GM19397 (cell line): ENCODE measurements around the gene CTNNBL1.

Source experiments
- ATAC-seq: cut with Tn5 transposase; IDR thresholded peaks from one replicate; pipeline ENCODE4 v1.9.1; 2021; ENCODE audit warnings: mild to moderate bottlenecking, moderate library complexity; ENCODE audit not compliant: unreplicated experiment

Gene CTNNBL1

DNA sequence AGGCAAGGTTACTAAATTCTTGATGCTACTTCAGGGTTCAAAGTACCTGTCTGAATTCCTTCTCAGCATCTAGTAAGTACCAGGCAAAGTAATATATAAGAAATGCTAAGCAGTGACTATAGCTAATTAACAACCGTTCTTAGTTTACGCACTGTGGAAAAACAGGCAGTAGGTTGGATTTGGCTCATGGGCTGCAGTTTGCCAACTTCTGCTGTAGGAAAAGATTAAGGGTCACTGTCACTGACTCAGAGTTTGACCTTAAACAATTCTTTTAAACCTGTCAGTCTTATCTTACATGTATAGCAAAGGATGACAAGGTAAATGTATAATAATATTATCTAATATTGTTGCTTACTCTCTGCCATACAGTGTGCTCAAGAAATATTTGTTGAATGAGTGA, 42.3 kb downstream of the CTNNBL1 start:
- no peak for ATAC-seq

DNA sequence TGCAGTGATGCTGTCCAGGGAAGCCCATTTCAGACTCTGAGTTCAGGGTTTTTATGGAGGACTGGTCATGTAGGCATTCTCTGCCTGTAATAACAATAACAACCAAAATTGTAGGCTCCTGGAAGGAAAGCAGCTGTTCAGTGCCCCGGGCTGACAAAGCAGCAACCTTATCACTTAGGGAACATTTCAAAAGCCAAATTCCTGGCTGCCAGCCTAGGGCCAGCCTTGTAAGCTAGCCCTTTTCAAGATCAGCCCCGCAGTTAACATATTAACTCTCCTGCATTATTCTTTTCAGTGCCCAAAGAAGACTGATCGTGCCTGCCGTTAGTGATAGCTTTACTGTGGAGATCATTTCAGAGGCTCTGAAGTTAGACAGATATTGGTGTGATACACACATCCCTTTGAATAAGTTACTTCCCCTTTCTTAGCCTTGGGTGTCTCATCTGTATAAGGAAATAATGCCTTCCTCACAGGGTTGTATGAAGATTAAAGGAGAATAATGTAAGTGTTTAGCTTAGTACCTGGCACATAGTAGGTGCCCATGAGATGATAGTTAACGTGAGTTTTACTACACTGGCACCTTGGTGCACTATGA, 44.1 kb downstream of the CTNNBL1 start:
- no peak for ATAC-seq

DNA sequence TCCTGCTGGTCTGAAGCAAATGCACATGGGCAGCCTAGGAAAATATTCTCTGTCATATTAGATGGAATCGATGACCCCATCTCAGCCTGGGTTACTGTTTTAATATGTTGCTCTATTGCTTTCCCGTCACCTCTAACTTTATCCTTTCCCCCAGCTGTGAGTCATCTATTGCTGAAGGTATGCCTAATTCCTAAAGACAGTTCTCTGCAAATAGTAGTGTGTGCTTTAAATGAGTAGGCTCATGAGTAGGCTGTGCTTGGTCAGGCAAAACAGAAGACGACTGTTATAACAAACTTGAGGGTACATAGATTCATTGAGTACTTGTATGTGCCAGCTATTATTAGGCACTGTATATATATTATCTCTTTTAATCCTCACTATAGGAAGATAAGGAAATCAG, 47.2 kb downstream of the CTNNBL1 start:
- ATAC-seq: no peak

DNA sequence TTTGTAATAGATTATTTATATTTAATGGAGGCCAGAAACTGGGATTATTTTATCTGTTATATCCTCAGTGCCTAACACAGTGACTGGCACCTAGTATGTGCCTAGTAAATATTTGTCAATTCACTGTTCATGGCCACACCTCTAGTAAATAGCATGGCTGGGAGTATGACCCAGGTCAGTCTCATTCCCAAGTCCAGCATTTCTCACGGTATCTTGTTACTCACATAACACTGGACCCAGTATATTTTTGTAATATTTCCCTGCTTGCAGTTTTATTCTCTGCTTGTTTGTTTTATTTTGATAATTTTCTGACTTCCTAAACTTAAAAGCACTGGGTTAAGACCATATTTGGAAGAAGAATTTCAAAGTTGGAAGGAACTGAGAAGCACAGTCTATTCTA, 47.7 kb downstream of the CTNNBL1 start:
- no peak for ATAC-seq

DNA sequence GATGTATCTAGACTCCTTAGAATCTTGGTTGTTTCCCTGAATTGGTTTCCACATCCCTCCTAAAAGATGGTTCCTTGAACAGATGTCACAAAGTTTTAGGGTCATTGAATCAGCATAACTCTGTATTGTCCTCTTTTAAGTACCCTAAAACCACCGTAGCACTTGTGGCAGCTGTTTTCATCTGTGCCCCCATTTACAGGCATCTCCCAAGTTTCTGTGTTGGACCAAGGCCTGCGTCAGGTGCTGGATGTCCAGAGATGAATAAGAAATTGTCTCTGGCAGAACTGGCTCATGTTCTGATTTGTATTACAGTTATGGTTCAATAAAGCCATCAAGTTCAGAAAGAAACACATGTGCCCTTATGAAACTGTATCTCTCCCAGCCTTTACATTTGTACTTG, 48.3 kb downstream of the CTNNBL1 start:
- no peak for ATAC-seq

DNA sequence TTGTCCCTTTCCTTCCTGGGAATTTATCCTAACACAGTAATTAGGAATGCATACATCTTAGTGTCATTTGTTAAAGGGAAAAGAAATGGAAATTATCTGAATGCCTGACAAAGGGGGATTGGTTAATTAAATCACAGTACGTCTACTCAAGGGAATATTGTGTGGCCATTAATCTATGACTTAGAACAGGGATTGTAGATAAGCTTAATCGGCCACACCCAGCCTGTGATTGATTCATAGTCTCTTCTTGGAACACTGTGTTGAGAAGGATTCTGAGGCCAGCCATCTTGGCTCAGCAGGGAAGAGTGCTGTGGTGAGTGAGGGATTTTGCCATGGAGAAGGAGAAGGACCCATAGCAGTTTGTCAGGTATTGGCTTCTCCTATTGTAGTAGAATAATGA, 50.5 kb downstream of the CTNNBL1 start:
- ATAC-seq: no peak

DNA sequence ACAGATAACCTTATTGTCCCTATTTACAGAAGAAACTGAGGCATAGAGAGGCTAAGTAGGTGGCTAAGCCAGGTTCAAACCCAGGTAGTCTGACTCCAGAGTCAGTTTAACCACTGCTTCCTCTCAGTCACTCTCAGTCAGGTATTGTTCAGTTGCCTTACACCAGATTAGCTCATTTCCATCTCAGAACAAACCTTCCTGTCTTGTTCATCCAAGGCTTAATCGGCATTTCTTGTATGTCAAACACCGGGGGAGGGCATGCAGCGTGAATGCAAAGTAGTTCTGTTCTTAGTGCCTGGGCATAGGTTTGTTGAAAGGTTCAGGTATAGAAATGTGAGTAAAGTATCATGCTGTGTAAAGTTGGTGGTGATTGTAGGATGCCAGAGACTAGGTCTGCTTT, 51.7 kb downstream of the CTNNBL1 start:
- no peak for ATAC-seq

DNA sequence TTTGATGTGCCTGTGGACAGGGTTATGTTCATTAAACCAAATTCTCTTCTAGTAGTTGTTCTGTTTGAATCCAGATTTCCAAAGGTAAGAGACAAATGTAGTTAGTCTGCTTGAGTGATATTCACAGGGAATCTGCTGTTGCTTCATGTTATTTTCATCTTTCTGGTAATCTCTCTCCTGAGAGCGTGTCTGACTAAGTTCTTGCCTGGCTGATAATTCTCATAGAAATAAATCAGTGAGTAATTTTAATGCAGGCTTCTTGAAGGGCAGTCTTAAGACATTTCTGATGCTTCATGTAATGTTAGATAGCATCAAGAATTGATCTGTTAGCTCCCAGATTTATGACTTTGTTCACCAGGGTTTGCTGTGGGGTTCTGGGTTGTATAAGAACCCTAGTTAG, 54.2 kb downstream of the CTNNBL1 start:
- no peak for ATAC-seq

DNA sequence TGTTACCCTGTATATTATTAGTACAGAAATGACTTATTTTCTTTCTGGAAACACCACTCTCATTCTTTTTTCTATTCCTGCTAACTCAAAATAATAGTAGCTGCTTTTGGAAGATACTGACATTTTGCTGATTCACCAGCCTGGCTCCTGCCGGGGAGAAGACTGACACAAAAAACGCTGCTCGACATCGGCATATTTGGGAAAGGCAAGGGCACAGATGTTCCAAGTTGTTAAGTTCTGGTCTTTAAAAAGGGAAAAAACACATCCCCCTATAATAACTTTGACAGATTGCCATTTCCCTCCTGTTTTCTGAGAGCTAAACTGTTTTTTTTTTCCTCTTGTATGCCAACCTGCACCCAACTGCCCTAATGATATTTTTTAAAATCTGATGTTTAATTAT, 55.4 kb downstream of the CTNNBL1 start:
- ATAC-seq: no peak

DNA sequence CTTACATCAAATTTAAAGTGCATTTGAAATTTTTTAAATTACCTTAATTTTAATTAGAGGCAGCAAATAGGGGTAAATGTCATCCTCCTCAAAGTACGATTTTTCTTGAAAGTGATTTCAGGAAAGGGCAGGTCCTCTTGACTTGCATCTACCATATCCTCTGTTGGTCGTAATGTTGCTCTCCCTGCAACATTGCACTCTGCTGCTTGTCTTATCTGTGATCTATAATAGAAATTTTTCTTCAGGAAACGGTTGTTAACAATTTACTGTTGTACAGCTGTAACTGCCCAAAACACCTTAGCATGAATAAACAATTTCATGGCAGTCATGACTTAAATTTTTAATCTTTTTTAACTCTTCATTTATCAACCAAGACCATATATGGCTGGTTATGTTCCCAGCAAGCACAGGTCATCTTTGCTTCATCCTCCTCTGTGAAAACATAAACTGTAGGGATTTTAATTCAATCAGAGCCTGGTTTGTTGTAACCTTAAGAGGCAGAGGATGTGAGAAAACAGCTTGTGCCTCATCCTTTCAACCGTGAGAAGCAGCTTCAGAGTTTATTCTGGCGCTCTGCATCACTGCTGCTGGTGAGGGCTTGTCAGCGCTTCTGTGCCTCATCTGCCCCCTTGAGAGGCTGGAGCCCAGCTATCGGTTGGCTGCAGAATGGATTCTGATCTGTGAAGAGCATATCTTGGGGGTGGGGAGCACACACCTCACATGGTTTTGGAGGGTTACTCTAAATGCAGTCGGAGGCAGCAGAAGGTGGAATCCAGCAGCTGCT, 56.0 kb downstream of the CTNNBL1 start:
- no peak for ATAC-seq

DNA sequence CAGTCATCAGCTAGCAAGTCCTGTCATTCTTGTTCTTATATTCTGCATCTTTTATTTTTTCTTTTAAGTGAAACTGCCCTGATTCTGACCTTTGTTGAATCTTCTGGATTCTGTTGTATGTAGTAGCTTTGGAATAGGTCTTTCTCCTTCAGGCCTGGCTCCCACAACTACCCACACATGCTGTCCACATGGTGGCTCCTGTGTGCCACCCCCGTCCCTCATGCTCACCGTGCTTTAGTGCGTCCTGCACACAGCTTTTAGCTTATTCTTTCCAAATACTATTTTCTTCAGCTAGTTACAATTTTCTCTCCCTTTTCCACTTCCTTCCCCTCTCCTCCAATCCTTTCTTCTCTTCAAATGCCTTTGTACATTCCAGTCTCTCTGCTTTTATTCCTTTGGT, 61.8 kb downstream of the CTNNBL1 start:
- no peak for ATAC-seq

DNA sequence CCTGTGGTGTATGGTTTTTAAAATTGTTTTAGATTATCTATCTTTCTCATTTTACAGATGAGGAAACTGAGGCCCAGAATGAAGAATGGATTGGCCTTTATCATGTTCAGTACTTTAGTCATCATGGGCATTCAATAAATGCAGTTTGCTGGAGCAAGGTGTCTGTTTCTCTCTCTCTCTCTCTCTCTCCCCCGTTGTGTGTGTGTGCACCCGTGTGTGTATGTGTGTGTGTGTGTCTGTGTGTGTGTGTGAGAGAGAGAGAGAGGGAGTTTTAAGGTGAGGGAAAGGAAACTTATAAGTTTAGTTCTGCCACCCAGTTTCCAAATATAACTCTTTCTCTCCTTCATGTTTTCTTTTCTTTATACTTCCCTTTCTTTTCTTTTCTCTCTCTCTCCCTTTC, 62.4 kb downstream of the CTNNBL1 start:
- ATAC-seq: no peak

DNA sequence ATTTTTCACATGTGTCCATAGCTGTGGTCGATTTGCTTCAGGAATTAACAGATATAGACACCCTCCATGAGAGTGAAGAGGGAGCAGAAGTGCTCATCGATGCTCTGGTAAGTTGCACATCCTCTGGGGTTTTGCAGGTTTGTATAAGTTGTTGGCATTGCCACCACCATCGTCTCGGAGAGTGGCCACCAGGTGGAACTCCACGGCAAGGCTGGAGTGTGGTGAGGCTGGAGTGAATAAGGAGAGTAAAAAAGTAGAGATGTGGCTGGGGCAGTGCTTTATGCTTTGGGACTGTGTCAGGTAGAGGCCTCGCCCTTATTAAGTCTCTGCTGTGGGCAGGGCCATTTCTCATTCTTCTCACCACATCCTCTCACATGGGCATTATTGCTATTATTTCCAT, 63.7 kb downstream of the CTNNBL1 start:
- ATAC-seq: no peak

DNA sequence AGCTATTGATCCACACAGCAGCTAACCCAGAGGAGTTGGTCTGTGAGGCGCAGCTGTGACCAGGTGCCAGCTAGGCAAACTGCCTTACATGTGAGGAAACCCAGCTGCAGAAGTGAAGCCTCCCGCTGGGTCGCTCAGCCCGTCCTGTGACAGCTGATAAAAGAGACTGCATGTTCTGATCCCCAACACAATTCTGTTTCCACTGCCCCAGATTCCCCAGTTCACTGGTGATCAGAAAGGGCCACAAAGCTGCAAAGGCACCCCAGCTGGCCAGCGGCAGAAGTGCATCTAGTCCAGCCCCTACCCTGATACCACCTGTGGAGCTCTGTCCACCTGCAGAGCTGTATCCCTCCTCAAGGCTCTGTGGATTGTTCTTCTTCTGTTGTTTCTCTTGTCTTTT, 64.5 kb downstream of the CTNNBL1 start:
- ATAC-seq: no peak

DNA sequence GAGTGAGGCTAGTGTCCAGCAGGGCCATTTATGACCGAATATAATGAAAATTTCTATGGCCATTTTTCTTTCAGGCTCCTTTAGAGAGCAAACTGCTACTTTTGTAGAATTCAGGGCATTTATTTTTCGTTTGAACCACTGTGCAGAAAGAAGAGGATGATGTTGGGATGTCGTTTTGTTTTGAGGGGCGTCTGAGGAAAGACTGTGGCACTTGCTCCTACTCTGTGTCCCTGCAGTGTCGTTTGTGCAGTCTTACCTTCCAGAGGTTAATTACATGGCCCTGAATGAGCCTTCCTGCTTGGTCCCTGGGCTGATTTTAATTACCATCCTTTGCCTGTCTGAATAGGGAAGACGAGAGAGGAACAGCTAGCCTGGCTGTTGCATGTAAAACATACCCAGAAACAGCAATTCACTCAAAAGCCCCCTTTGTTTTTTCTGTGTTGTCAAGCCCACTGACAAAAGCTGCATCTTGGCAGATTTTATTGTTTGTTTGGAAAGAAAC, 65.3 kb downstream of the CTNNBL1 start:
- no peak for ATAC-seq

DNA sequence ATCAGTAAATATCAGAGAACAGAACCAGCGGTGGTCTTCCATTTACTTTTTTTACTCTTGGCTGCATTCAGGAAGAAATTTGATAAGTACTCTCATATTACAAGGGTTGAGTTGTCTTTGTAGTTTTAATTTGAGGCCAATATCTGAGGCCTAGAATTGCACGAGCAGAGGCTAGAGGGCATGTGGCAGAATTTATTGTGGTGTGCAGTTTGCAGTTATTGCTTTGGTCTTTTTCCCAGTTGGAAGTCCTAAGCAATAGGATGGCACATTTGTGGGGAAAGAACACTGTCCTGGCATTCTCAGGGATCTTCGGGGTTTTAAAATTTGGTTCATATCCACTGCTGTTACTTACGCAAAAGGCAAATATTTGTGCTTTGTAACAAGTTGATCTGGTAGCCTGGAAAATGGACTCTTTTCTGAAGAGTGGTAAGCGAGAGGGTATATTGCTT, 66.0 kb downstream of the CTNNBL1 start:
- ATAC-seq: no peak

DNA sequence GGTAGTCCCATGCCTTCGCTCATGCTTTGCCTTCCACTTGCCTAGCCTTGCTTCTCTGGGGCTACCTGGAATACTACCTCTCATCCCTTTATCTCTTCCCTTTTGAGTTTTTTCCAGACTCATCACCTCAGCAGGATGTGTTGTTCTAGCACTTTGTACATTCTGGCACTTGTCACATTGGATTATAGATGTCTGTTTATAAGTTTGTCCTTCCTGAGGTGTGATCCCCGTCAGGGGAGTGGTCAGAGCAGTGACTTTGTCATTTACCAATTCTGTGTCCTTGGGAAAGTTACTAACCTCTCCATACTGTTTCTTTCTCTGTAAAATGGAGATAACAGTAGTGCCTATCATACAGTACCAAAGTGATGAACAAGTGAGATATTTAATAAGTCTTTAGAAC, 66.5 kb downstream of the CTNNBL1 start:
- no peak for ATAC-seq

DNA sequence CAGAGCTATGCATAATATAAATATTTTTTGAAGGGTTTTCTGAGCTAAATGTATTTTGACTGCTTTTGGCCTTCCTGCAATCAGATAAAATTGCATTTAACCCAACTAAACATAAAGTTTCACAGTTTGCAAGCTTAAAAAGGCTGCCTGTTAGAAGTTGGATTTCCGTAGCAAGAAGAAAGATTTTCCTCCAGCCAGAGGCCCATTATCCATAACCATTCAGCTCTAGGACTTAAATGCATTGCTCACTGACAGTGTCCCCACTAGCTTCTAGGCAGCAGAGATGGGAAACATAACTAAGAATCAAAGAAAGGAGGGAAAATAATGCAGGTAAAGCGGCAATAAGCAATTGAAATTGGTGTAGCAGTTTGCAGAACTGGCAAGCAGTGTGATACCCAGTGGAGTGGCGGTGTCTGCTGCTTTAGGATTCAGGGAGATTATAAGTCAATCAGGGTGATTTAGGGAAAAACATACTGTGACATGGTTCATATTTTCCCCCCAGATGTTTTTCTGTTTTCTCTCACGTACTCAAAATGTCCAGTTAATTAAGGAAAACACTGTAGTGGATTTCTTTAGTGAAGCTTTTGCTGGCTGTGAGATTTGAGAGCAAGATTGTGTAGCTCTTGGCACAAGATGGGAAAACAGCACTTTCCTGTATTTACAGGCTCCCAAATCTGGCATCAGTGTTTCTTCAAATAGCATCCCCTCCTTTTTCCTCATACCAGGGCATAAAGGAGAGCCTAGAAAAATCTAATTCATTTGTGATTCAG, 69.1 kb downstream of the CTNNBL1 start:
- no peak for ATAC-seq

DNA sequence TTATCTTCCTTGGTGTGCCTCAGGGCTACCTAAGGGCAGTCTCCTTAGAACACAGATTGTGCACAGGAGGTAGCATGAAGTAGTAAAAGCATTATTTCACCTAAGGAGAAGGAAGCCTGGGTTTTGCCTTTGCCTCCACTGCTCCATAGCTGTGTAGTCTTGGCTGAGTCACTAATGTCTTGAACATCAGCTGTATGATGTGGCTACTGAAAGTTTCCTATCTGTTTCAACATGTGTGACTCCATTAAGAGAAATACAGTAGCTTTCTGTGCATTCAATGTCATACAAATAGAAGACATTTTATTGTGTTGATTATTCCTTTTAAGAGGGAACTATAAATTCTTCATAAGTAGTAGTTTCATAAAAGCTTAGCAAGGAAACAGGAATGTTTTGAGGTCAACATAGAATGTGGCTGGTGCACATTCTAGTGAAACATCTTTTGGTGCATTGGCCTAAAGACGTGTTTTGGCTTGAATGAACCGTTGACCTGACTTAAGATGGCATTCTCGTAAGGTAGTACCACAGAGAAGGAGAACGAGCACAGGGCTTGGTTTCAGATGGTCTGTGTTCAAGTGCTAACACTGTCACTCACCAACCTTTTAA, 70.6 kb downstream of the CTNNBL1 start:
- ATAC-seq: no peak

DNA sequence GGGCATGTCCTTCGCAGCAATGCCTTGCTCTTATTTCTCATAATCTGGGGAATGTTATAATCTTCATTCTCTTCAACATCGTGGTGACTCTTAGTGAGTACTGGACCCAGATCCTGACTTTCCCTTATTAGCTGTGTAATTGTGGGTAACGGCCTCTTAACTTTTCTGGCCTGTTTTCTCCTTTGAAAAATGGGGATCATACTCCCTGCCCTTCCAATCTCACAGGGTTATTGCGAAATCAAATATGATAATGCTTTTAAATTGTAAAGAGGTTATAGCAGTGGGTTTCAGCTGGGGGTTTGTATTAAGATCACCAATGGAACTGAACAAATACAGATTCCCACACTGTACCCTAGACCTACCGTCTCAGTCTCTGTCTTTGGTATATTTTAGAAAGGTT, 77.1 kb downstream of the CTNNBL1 start:
- no peak for ATAC-seq

DNA sequence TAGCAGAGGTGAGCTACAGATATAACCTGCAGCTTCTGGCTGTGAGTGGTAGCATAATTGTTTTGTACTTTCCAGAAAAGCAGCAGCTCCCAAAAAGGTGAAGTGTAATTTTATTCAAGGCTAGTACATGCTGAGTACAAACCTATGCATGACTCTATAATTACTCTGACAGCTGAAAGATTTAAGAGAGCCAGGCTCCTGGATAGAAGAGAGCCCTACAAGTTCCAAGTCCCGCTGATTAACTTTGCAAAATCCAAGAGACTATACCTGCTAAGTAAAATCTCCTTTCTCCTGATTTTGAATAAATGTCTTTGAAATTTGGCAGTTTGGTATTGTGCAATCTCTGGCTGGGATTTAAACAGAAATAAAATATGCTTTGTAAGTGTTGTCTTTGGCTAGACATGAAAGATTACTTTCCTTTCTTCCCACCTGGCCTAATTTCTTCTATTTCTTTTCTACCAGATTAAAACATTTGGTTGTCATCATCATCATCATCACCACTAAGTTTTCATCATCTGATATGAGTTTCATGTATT, 79.5 kb downstream of the CTNNBL1 start:
- no peak for ATAC-seq
